Measurements from ENCODE around the gene ABCA7. TPM values are rescaled to one million over a fixed set of nuclear protein-coding genes. Genes with fewer than 3 reads are reported as not detected.

Gene ABCA7
- total and polyA plus RNA-seq, 2 of the 8 experiments (the other 6 are each of a cell fraction or from before 2014, with no cell fraction given): 10.4 to 25.6 TPM

- TF ChIP-seq CHD7 (IDR thresholded peaks at IDR 0.05; ENCODE audit: insufficient replicate concordance, low read length) (no peak), ZNF274 (IDR thresholded peaks at IDR 0.05; ENCODE audit: borderline replicate concordance, extremely low read depth, low read length) (no peak), POU5F1 (IDR thresholded peaks at IDR 0.05; ENCODE audit: low read depth, low read length) (no peak), RNF2 (IDR thresholded peaks at IDR 0.05; ENCODE audit: borderline replicate concordance, low read depth, low read length, missing control alignments, poor library complexity, severe bottlenecking) (no peak), TEAD4 (IDR thresholded peaks at IDR 0.05; ENCODE audit: low read depth, low read length) (no peak), CTBP2 (IDR thresholded peaks at IDR 0.05; ENCODE audit: borderline replicate concordance, insufficient read depth, insufficient read length, low read length) (no peak), TAF1 (IDR thresholded peaks at IDR 0.05; ENCODE audit: low read depth, low read length) (no peak), CHD2 (IDR thresholded peaks at IDR 0.05; ENCODE audit: low read length) (no peak), NANOG (IDR thresholded peaks at IDR 0.05; ENCODE audit: insufficient read depth, low read depth, low read length, poor library complexity, severe bottlenecking) (no peak)
Measured at GRCh38 chr19:1094655-1094977, 54.7 kb downstream of the ABCA7 start (continued).
